SU-DHL-6 (cell line): ENCODE measurements around the gene CBLN4.

Source experiments
- H2AFZ ChIP-seq: fragments of 200-600 bp; sonication (generic); 2 replicates; pipeline ENCODE4 v1.6.1; 2014; ENCODE audit warnings: low read depth, mild to moderate bottlenecking, moderate library complexity, mixed read lengths, antibody characterized with exemption, low read length; ENCODE audit not compliant: severe bottlenecking
- H3F3A ChIP-seq: fragments of 200-600 bp; shearing (Covaris generic); 2 replicates; pipeline ENCODE4 v1.6.0; 2016; ENCODE audit warnings: antibody characterized with exemption, mild to moderate bottlenecking; ENCODE audit not compliant: insufficient read depth
- H3K27ac ChIP-seq: fragments of 200-600 bp; sonication (generic); 2 replicates; pipeline ENCODE4 v1.5.1; 2016; ENCODE audit warnings: low read depth, mild to moderate bottlenecking, low read length, moderate library complexity, mixed read lengths
- H3K27me3 ChIP-seq: fragments of 200-600 bp; sonication (generic), shearing (Covaris generic); 2 replicates; pipeline ENCODE4 v1.6.0; 2014; ENCODE audit warnings: mild to moderate bottlenecking, low read length
- H3K36me3 ChIP-seq: fragments of 200-600 bp; sonication (generic); 2 replicates; pipeline ENCODE4 v1.6.1; 2014; ENCODE audit warnings: mild to moderate bottlenecking, low read length, mixed read lengths
- H3K4me2 ChIP-seq: fragments of 300-600, 200-600 bp; shearing (Covaris generic), sonication (generic); 2 replicates; pipeline ENCODE4 v1.6.0; 2014; ENCODE audit warnings: low read length, low read depth, mild to moderate bottlenecking; ENCODE audit not compliant: poor library complexity, severe bottlenecking
- H3K4me3 ChIP-seq: fragments of 200-600 bp; sonication (generic); 2 replicates; pipeline ENCODE4 v1.5.1; 2014; ENCODE audit warnings: antibody characterized with exemption, low read length, mild to moderate bottlenecking, mixed read lengths; ENCODE audit not compliant: insufficient read depth, poor library complexity, severe bottlenecking
- H3K79me2 ChIP-seq: fragments of 200-600 bp; sonication (generic); 2 replicates; pipeline ENCODE4 v1.6.1; 2014; ENCODE audit warnings: mild to moderate bottlenecking, low read length, moderate library complexity; ENCODE audit not compliant: insufficient read depth
- H3K9ac ChIP-seq: fragments of 200-600 bp; sonication (generic); 2 replicates; pipeline ENCODE4 v1.7.0; 2014; ENCODE audit warnings: mild to moderate bottlenecking, low read length
- H3K9me2 ChIP-seq: fragments of 200-600 bp; sonication (generic); replicated peaks from 2 replicates; pipeline ENCODE4 v1.6.1; 2014; ENCODE audit warnings: low read length; ENCODE audit not compliant: insufficient read depth
- H3K9me3 ChIP-seq: fragments of 200-600 bp; sonication (generic); 2 replicates; pipeline ENCODE4 v1.6.1; 2014; ENCODE audit warnings: low read length, mixed read lengths; ENCODE audit not compliant: insufficient read depth
- H4K20me1 ChIP-seq: fragments of 200-600 bp; sonication (generic); 2 replicates; pipeline ENCODE4 v1.6.1; 2014; ENCODE audit warnings: low read depth, mild to moderate bottlenecking, antibody characterized with exemption, low read length, moderate library complexity, mixed read lengths
- CTCF ChIP-seq: fragments of 200-600 bp; sonication (generic); IDR thresholded peaks from one replicate; pipeline ENCODE4 v1.5.1; 2017; ENCODE audit warnings: antibody characterized with exemption, mild to moderate bottlenecking, low read length, moderate library complexity; ENCODE audit not compliant: insufficient read depth, poor library complexity, severe bottlenecking
- EZH2phosphoT487 ChIP-seq: fragments of 200-600 bp; sonication (generic), shearing (Covaris generic); conservative IDR thresholded peaks from 2 replicates; pipeline ENCODE4 v1.6.1; 2018; ENCODE audit warnings: mild to moderate bottlenecking, antibody characterized with exemption, low read length, moderate library complexity, mixed read lengths

Gene CBLN4

DNA sequence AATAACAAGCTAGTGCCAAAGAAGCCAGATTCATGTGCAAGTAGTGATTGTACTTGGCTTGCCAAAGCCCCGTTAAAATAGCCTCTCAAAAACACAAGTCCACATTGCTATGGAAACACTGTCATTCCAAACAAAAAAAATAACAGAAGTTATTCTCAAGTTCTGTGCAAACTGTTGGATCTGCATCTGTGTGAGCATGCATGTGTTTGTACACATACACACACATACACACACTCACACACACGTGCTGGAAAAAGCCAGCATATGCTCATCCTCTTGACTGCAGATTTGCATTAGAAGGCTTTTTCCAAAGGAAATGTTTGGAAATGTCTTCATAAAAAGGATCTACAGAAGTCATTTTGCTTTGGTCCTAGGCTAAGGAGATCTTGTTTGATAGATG lies 13.4 kb upstream of the CBLN4 start:
- no peak overlapping the region for H3K4me2 ChIP-seq
- no peaks in the 10 kb centered on the region for H3K9me3 ChIP-seq
- H4K20me1 ChIP-seq: no peaks in the 10 kb centered on the region
- no peaks in the 10 kb centered on the region for H3F3A ChIP-seq
- H3K27me3 ChIP-seq: no peaks in the 10 kb centered on the region
- no peak overlapping the region for H3K9ac ChIP-seq
- H3K79me2 ChIP-seq: no peaks in the 10 kb centered on the region
- no peaks in the 10 kb centered on the region for H3K36me3 ChIP-seq
- no peaks in the 10 kb centered on the region for H3K9me2 ChIP-seq
- no peak overlapping the region for H3K27ac ChIP-seq
- TF ChIP-seq CTCF: no peak
- no peak for TF ChIP-seq EZH2phosphoT487
- H2AFZ ChIP-seq: no peak overlapping the region
- H3K4me3 ChIP-seq: no peak overlapping the region

DNA sequence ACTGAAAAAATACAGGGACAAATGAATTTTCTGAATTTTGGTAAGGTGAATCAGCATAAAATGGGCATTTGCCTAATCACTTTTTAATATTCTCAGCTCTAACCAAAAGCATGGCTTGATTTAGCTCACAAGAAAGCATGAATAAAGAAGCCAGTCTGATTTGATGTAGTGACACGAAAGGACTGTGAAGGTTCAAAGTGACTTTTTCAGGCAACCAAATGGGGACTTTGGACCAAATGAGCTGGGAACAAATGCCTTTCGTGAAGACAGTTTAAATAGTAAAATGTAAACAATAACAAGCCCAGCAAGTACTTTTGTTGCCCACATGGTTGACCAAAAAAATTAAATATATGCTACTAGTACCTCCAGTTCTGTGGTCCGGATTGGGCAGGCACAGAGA lies 12.9 kb upstream of the CBLN4 start:
- no peaks in the 10 kb centered on the region for H3K9me2 ChIP-seq
- no peak overlapping the region for H3K9ac ChIP-seq
- H2AFZ ChIP-seq: no peak overlapping the region
- H3F3A ChIP-seq: no peaks in the 10 kb centered on the region
- no peaks in the 10 kb centered on the region for H4K20me1 ChIP-seq
- no peaks in the 10 kb centered on the region for H3K27me3 ChIP-seq
- H3K36me3 ChIP-seq: no peaks in the 10 kb centered on the region
- no peak overlapping the region for H3K4me3 ChIP-seq
- no peaks in the 10 kb centered on the region for H3K79me2 ChIP-seq
- TF ChIP-seq CTCF (no peak), EZH2phosphoT487 (no peak)
- H3K4me2 ChIP-seq: no peak overlapping the region
- no peaks in the 10 kb centered on the region for H3K9me3 ChIP-seq
- no peak overlapping the region for H3K27ac ChIP-seq

- Histone ChIP-seq H3K9ac (no peak overlapping the region), H3K27ac (no peak overlapping the region), H4K20me1 (no peaks in the 10 kb centered on the region), H3K79me2 (no peaks in the 10 kb centered on the region), H3K9me3 (no peaks in the 10 kb centered on the region), H3K27me3 (no peaks in the 10 kb centered on the region), H2AFZ (no peak overlapping the region), H3K36me3 (no peaks in the 10 kb centered on the region), H3K4me3 (no peak overlapping the region), H3K4me2 (no peak overlapping the region), H3K9me2 (no peaks in the 10 kb centered on the region), H3F3A (no peaks in the 10 kb centered on the region)
- TF ChIP-seq EZH2phosphoT487 (no peak), CTCF (no peak)
These were observed 12.2 kb upstream of the CBLN4 start for GRCh38 chr20:56017560-56017959.

- H2AFZ ChIP-seq: no peak overlapping the region
- H3K9ac ChIP-seq: no peak overlapping the region
- H3K4me2 ChIP-seq: no peak overlapping the region
- no peak overlapping the region for H3K4me3 ChIP-seq
- no peaks in the 10 kb centered on the region for H3F3A ChIP-seq
- no peaks in the 10 kb centered on the region for H3K36me3 ChIP-seq
- H3K9me2 ChIP-seq: no peaks in the 10 kb centered on the region
- TF ChIP-seq CTCF (no peak), EZH2phosphoT487 (no peak)
- H4K20me1 ChIP-seq: no peaks in the 10 kb centered on the region
- H3K27me3 ChIP-seq: no peaks in the 10 kb centered on the region
- no peak overlapping the region for H3K27ac ChIP-seq
- H3K79me2 ChIP-seq: no peaks in the 10 kb centered on the region
- H3K9me3 ChIP-seq: no peaks in the 10 kb centered on the region
These were observed 9.7 kb upstream of the CBLN4 start for GRCh38 chr20:56014998-56015397.
